ENCODE results near the gene CSNK1E. TPM values are rescaled to one million over a fixed set of nuclear protein-coding genes. Genes with fewer than 3 reads are reported as not detected.

The CSNK1E gene
- total RNA-seq, 1 donor from 2014 or later = 138 TPM

- DNase-seq (ENCODE audit: low spot score) = no peak
Measured at GRCh38 chr22:38250643-38251340, 66.4 kb downstream of the CSNK1E start.

- DNase-seq (ENCODE audit: low spot score) = no peak
Measured at GRCh38 chr22:38249803-38250642, 67.2 kb downstream of the CSNK1E start.

GRCh38 chr22:38249301-38249700 is 67.9 kb downstream of the CSNK1E start:
- no peak for DNase-seq (ENCODE audit: low spot score)

GRCh38 chr22:38248280-38248679 is 69.0 kb downstream of the CSNK1E start:
- DNase-seq (ENCODE audit: low spot score) = no peak

- no peak for DNase-seq (ENCODE audit: low spot score)
Measured at GRCh38 chr22:38247713-38248112, 69.5 kb downstream of the CSNK1E start.

- no peak for DNase-seq (ENCODE audit: low spot score)
Measured at GRCh38 chr22:38246692-38247091, 70.5 kb downstream of the CSNK1E start.

- no peak for DNase-seq (ENCODE audit: low spot score)
Measured at GRCh38 chr22:38246046-38246658, 71.1 kb downstream of the CSNK1E start.

- DNase-seq (ENCODE audit: low spot score) = no peak
Measured at GRCh38 chr22:38244106-38244505, 73.1 kb downstream of the CSNK1E start.

- no peak for DNase-seq (ENCODE audit: low spot score)
Measured at GRCh38 chr22:38243007-38243765, 74.0 kb downstream of the CSNK1E start.

GRCh38 chr22:38240734-38241252 is 76.4 kb downstream of the CSNK1E start:
- no peak for DNase-seq (ENCODE audit: low spot score)

Other genes starting within 250 kb of the CSNK1E start
- gene SLC16A8, start 233.2 kb downstream of the CSNK1E start, total RNA-seq = not detected
- 1.8 TPM for gene BAIAP2L2, start 206.7 kb downstream of the CSNK1E start, total RNA-seq
- gene PLA2G6, start 135.6 kb downstream of the CSNK1E start, total RNA-seq = 54.1 TPM
- gene MAFF, start 115.4 kb downstream of the CSNK1E start, total RNA-seq = 101 TPM
- gene TMEM184B, start 44.4 kb downstream of the CSNK1E start, total RNA-seq = 84.4 TPM
- not detected for gene KCNJ4, start 137.8 kb upstream of the CSNK1E start, total RNA-seq
- 19.0 TPM for gene KDELR3, start 150.7 kb upstream of the CSNK1E start, total RNA-seq
- 280 TPM for gene DDX17, start 188.9 kb upstream of the CSNK1E start, total RNA-seq

Data from mesenteric fat pad (tissue), 1 donor.